ENCODE measurements around the gene UBE3D. TPM values are rescaled to one million over a fixed set of nuclear protein-coding genes. Genes with fewer than 3 reads are reported as not detected.
A peak's percentile ranks its signal among the peaks of the same experiment; 100 is the strongest.

Gene UBE3D
- total RNA-seq, 4 donors from 2014 or later: 8.9 to 20.5 (median 13.1) TPM

- TF ChIP-seq CTCF (IDR thresholded peaks at IDR 0.05) (peak; percentile 37 to 53 (median 43)), POLR2A (IDR thresholded peaks at IDR 0.05) (no peak)
- Histone ChIP-seq H3K36me3 (no peaks in the 10 kb centered on the region), H3K4me3 (no peak overlapping the region), H3K4me1 (no peaks in the 10 kb centered on the region), H3K27me3 (no peaks in the 10 kb centered on the region), H3K27ac (no peak overlapping the region), H3K9me3 (no peaks in the 10 kb centered on the region)
- DNase-seq: no peak
- intact Hi-C loops (cut with DNase I; ENCODE audit: low total_unique reads): no loop called here
Observed at GRCh38 chr6:83057705-83058321, 7.8 kb downstream of the UBE3D start.

GRCh38 chr6:83055366-83055964, 10.2 kb downstream of the UBE3D start:
- H3K9me3 ChIP-seq: no peaks in the 10 kb centered on the region
- intact Hi-C loops (cut with DNase I; ENCODE audit: low total_unique reads): no loop called here
- H3K4me1 ChIP-seq: no peaks in the 10 kb centered on the region
- no peaks in the 10 kb centered on the region for H3K27me3 ChIP-seq
- no peak overlapping the region for H3K27ac ChIP-seq
- no peak overlapping the region for H3K4me3 ChIP-seq
- DNase-seq: peak; percentile 28 to 38
- TF ChIP-seq CTCF (IDR thresholded peaks at IDR 0.05) (peak; percentile 63 to 85 (median 76)), POLR2A (IDR thresholded peaks at IDR 0.05) (no peak)
- H3K36me3 ChIP-seq: no peaks in the 10 kb centered on the region

- TF ChIP-seq POLR2A (IDR thresholded peaks at IDR 0.05): no peak
- no peak for TF ChIP-seq CTCF (IDR thresholded peaks at IDR 0.05)
- Histone ChIP-seq H3K9me3 (no peaks in the 10 kb centered on the region), H3K27me3 (no peaks in the 10 kb centered on the region), H3K4me3 (no peak overlapping the region), H3K4me1 (no peaks in the 10 kb centered on the region), H3K36me3 (no peaks in the 10 kb centered on the region), H3K27ac (no peak overlapping the region)
- intact Hi-C loops (cut with DNase I; ENCODE audit: low total_unique reads): no loop called here
- no peak for DNase-seq
Observed at GRCh38 chr6:83053678-83054077, 12.0 kb downstream of the UBE3D start.

GRCh38 chr6:83051377-83052172, 14.1 kb downstream of the UBE3D start:
- no peak for DNase-seq
- intact Hi-C loops (cut with DNase I; ENCODE audit: low total_unique reads): no loop called here
- no peaks in the 10 kb centered on the region for H3K36me3 ChIP-seq
- no peak overlapping the region for H3K27ac ChIP-seq
- H3K9me3 ChIP-seq: no peaks in the 10 kb centered on the region
- TF ChIP-seq POLR2A (IDR thresholded peaks at IDR 0.05): no peak
- no peak for TF ChIP-seq CTCF (IDR thresholded peaks at IDR 0.05)
- H3K4me1 ChIP-seq: no peaks in the 10 kb centered on the region
- H3K4me3 ChIP-seq: no peak overlapping the region
- H3K27me3 ChIP-seq: no peaks in the 10 kb centered on the region

Data from uterus (tissue), 4 donors.